Measurements from ENCODE around the gene CBLIF. TPM values are rescaled to one million over a fixed set of nuclear protein-coding genes. Genes with fewer than 3 reads are reported as not detected.

CBLIF gene
- polyA plus RNA-seq, 1 experiment, result not detected

- Histone ChIP-seq H3K27me3 (ENCODE audit: control insufficient read depth, insufficient read depth, low read length) (no peaks in the 10 kb centered on the region), H3K27ac (ENCODE audit: low read depth, low read length) (no peak overlapping the region), H3K4me3 (ENCODE audit: low read depth, low read length) (no peak overlapping the region), H3K9me3 (ENCODE audit: control insufficient read depth, insufficient read depth, low read length) (no peaks in the 10 kb centered on the region)
- ChIA-PET CTCF (interaction anchor here (0.5 to 3.9 kb wide), 16 partner anchors 9 to 265 kb away, joined by 3 to 79 read pairs (median 4); partner anchors contain the start of genes MRPL16 and STX3), POLR2A (interaction anchor here (1.2 to 1.4 kb wide), 2 partner anchors 46 to 47 kb away, joined by 4 to 8 read pairs; partner anchors contain the start of gene STX3)
- DNase-seq (ENCODE audit: low read depth, low spot score), result no peak
- TF ChIP-seq, protein P1, sequence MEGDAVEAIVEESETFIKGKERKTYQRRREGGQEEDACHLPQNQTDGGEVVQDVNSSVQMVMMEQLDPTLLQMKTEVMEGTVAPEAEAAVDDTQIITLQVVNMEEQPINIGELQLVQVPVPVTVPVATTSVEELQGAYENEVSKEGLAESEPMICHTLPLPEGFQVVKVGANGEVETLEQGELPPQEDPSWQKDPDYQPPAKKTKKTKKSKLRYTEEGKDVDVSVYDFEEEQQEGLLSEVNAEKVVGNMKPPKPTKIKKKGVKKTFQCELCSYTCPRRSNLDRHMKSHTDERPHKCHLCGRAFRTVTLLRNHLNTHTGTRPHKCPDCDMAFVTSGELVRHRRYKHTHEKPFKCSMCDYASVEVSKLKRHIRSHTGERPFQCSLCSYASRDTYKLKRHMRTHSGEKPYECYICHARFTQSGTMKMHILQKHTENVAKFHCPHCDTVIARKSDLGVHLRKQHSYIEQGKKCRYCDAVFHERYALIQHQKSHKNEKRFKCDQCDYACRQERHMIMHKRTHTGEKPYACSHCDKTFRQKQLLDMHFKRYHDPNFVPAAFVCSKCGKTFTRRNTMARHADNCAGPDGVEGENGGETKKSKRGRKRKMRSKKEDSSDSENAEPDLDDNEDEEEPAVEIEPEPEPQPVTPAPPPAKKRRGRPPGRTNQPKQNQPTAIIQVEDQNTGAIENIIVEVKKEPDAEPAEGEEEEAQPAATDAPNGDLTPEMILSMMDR (IDR thresholded peaks at IDR 0.05; ENCODE audit: low read depth, low read length), result no peak
Measured at GRCh38 chr11:59801981-59802638, 43.2 kb downstream of the CBLIF start.

GRCh38 chr11:59801160-59801706 is 44.1 kb downstream of the CBLIF start:
- H3K9me3 ChIP-seq (ENCODE audit: control insufficient read depth, insufficient read depth, low read length), result no peaks in the 10 kb centered on the region
- POLR2A ChIA-PET, result interaction anchor here (1.4 kb wide), 1 partner anchor 47 kb away, joined by 4 read pairs; the partner anchor contains the start of gene STX3
- DNase-seq (ENCODE audit: low read depth, low spot score), result no peak
- CTCF ChIA-PET, result interaction anchor here (0.8 to 3.9 kb wide), 12 partner anchors 8 to 264 kb away, joined by 3 to 79 read pairs (median 5); partner anchors contain the start of gene STX3
- TF ChIP-seq, protein P1 (IDR thresholded peaks at IDR 0.05; ENCODE audit: low read depth, low read length), result no peak
- no peaks in the 10 kb centered on the region for H3K27me3 ChIP-seq (ENCODE audit: control insufficient read depth, insufficient read depth, low read length)
- H3K27ac ChIP-seq (ENCODE audit: low read depth, low read length), result no peak overlapping the region
- H3K4me3 ChIP-seq (ENCODE audit: low read depth, low read length), result no peak overlapping the region

GRCh38 chr11:59800390-59801025 is 44.8 kb downstream of the CBLIF start:
- Histone ChIP-seq H3K4me3 (ENCODE audit: low read depth, low read length) (no peak overlapping the region), H3K27ac (ENCODE audit: low read depth, low read length) (no peak overlapping the region), H3K27me3 (ENCODE audit: control insufficient read depth, insufficient read depth, low read length) (no peaks in the 10 kb centered on the region), H3K9me3 (ENCODE audit: control insufficient read depth, insufficient read depth, low read length) (no peaks in the 10 kb centered on the region)
- no peak for DNase-seq (ENCODE audit: low read depth, low spot score)
- POLR2A ChIA-PET, result interaction anchor here (0.9 kb wide), 1 partner anchor 10 kb away, joined by 3 read pairs; the partner anchor contains the start of gene MRPL16
- CTCF ChIA-PET, result interaction anchor here (2.2 to 3.9 kb wide), 3 partner anchors 12 to 263 kb away, joined by 13 to 79 read pairs (median 44); partner anchors contain the start of gene STX3
- TF ChIP-seq, protein P1 (IDR thresholded peaks at IDR 0.05; ENCODE audit: low read depth, low read length), result no peak

DNA sequence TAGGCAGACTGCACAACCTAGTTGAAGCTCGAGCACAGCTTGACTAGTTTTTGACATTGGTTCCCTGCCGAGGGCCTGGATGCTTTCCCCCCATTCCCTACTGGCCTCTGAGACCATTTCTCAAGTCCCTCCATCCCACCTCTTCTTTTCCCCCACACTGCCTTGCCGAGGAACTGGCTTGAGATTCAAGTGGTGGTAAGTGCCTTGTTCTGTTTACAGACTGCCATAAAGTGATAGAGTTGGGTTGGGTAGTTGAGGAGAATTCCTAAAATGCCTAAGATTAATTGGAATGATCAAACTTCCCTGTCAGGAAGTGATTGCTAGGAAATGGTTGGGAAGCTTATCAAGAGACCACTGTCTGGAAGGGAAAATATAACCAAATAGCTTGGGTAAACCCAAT is 50.9 kb downstream of the CBLIF start:
- POLR2A ChIA-PET, result no interaction called here
- Histone ChIP-seq H3K9me3 (ENCODE audit: control insufficient read depth, insufficient read depth, low read length) (no peaks in the 10 kb centered on the region), H3K27me3 (ENCODE audit: control insufficient read depth, insufficient read depth, low read length) (no peaks in the 10 kb centered on the region), H3K27ac (ENCODE audit: low read depth, low read length) (no peak overlapping the region), H3K4me3 (ENCODE audit: low read depth, low read length) (no peak overlapping the region)
- TF ChIP-seq, protein P1 (IDR thresholded peaks at IDR 0.05; ENCODE audit: low read depth, low read length), result no peak
- DNase-seq (ENCODE audit: low read depth, low spot score), result no peak
- CTCF ChIA-PET, result no interaction called here

Data from AG04450 (cell line).